WTC11 (cell line): ENCODE measurements around the gene CNTN1. TPM values are rescaled to one million over a fixed set of nuclear protein-coding genes. Genes with fewer than 3 reads are reported as not detected.

ENCODE experiments used
- ATAC-seq: fragments of 200-7000 bp; cut with Tn5 transposase; 2 replicates; pipeline ENCODE4 v1.10.0; 2021; ENCODE audit warnings: mild to moderate bottlenecking, moderate library complexity
- CTCF ChIA-PET: fragments of 300-600 bp; sonication (Branson Sonifier 250); formaldehyde crosslinking; loops from one replicate; lab custom pipeline; 2021; ENCODE audit warnings: antibody characterized with exemption; lab: Charles Lee
- POLR2A ChIA-PET: fragments of 350-600 bp; sonication (Branson Sonifier 250); formaldehyde crosslinking; loops from one replicate; lab custom pipeline; 2021; ENCODE audit warnings: antibody characterized with exemption; lab: Charles Lee
- DNase-seq: peaks from one replicate; pipeline ENCODE4 v3.0.0; 2021; ENCODE audit warnings: low spot score
- H3K27ac Mint-ChIP-seq: 2 replicates; pipeline ENCODE4 v1.8.0; 2021; ENCODE audit warnings: mixed read lengths
- H3K27me3 Mint-ChIP-seq: 2 replicates; pipeline ENCODE4 v1.8.0; 2021; ENCODE audit warnings: low read depth, mild to moderate bottlenecking, moderate library complexity, mixed read lengths
- H3K36me3 Mint-ChIP-seq: 2 replicates; pipeline ENCODE4 v1.8.0; 2021; ENCODE audit warnings: mixed read lengths
- H3K4me1 Mint-ChIP-seq: 2 replicates; pipeline ENCODE4 v1.8.0; 2022; ENCODE audit warnings: mixed read lengths
- H3K4me3 Mint-ChIP-seq: 2 replicates; pipeline ENCODE4 v1.8.0; 2021; ENCODE audit warnings: mild to moderate bottlenecking, moderate library complexity, mixed read lengths
- H3K9me3 Mint-ChIP-seq: 2 replicates; pipeline ENCODE4 v1.8.0; 2021; ENCODE audit warnings: mixed read lengths
- CBFB ChIP-seq: sonication (generic); formaldehyde crosslinking; IDR thresholded peaks from 2 replicates; pipeline ENCODE4 v1.8.1; 2022; ENCODE audit warnings: mild to moderate bottlenecking, low read depth, missing genetic modification reagents
- ELF4 ChIP-seq: sonication (generic); formaldehyde crosslinking; IDR thresholded peaks from 2 replicates; pipeline ENCODE4 v1.8.1; 2022; ENCODE audit warnings: low read depth, mild to moderate bottlenecking, moderate library complexity, missing genetic modification reagents
- FOXP1 ChIP-seq: sonication (generic); formaldehyde crosslinking; IDR thresholded peaks from 2 replicates; pipeline ENCODE4 v1.8.0; 2022; ENCODE audit warnings: missing genetic modification reagents, mild to moderate bottlenecking, moderate library complexity, borderline replicate concordance
- HMGA2 ChIP-seq: fragments of 250-450 bp; sonication (Bioruptor Pico); IDR thresholded peaks from 2 replicates; pipeline ENCODE4 v1.4.0; 2021; ENCODE audit warnings: mild to moderate bottlenecking, moderate library complexity
- JAZF1 ChIP-seq: fragments of 250-450 bp; sonication (Bioruptor Pico); IDR thresholded peaks from 2 replicates; pipeline ENCODE4 v1.9.0; 2021; ENCODE audit warnings: moderate library complexity, mild to moderate bottlenecking, inconsistent platforms
- JUN ChIP-seq: sonication (generic); formaldehyde crosslinking; IDR thresholded peaks from 2 replicates; pipeline ENCODE4 v1.8.0; 2023; ENCODE audit warnings: mild to moderate bottlenecking, missing genetic modification reagents
- NR2C2 ChIP-seq: sonication (generic); formaldehyde crosslinking; IDR thresholded peaks from 2 replicates; pipeline ENCODE4 v1.8.0; 2022; ENCODE audit warnings: mild to moderate bottlenecking, missing genetic modification reagents
- NR3C1 ChIP-seq: sonication (generic); formaldehyde crosslinking; conservative IDR thresholded peaks from 2 replicates; pipeline ENCODE4 v1.8.1; 2023; ENCODE audit warnings: low read depth, mild to moderate bottlenecking, missing genetic modification reagents
- SMAD4 ChIP-seq: sonication (generic); formaldehyde crosslinking; IDR thresholded peaks from 2 replicates; pipeline ENCODE4 v1.8.0; 2022; ENCODE audit warnings: mild to moderate bottlenecking, missing genetic modification reagents
- TEAD1 ChIP-seq: sonication (generic); formaldehyde crosslinking; IDR thresholded peaks from 2 replicates; pipeline ENCODE4 v1.8.0; 2022; ENCODE audit warnings: mild to moderate bottlenecking, missing genetic modification reagents
- ZNF317 ChIP-seq: sonication (generic); formaldehyde crosslinking; IDR thresholded peaks from 2 replicates; pipeline ENCODE4 v1.8.1; 2023; ENCODE audit warnings: low read depth, mild to moderate bottlenecking, moderate library complexity, missing genetic modification reagents, borderline replicate concordance
- ZNF512 ChIP-seq: sonication (generic); formaldehyde crosslinking; IDR thresholded peaks from 2 replicates; pipeline ENCODE4 v1.8.1; 2022; ENCODE audit warnings: missing genetic modification reagents, borderline replicate concordance
- ZNF671 ChIP-seq: fragments of 250-450 bp; sonication (Bioruptor Pico); IDR thresholded peaks from 2 replicates; pipeline ENCODE4 v1.8.0; 2021; ENCODE audit warnings: mild to moderate bottlenecking
- total RNA-seq: library from RNA; stranded (reverse); gene quantifications from 3 replicates; pipeline ENCODE4 v1.2.3, GENCODE V29; 2021
- TF ChIP-seq, protein P1 (sequence below): fragments of 250-450 bp; sonication (Bioruptor Pico); IDR thresholded peaks from 2 replicates; pipeline ENCODE4 v1.9.0; 2021; ENCODE audit warnings: mild to moderate bottlenecking, borderline replicate concordance
- TF ChIP-seq, protein P2 (sequence below): sonication (generic); formaldehyde crosslinking; IDR thresholded peaks from 2 replicates; pipeline ENCODE4 v1.8.0; 2022; ENCODE audit warnings: mild to moderate bottlenecking, missing genetic modification reagents
- TF ChIP-seq, protein P3 (sequence below): fragments of 250-450 bp; sonication (Bioruptor Pico); IDR thresholded peaks from 2 replicates; pipeline ENCODE4 v1.9.0; 2021; ENCODE audit warnings: mild to moderate bottlenecking
- TF ChIP-seq, protein P4 (sequence below): sonication (generic); formaldehyde crosslinking; IDR thresholded peaks from 2 replicates; pipeline ENCODE4 v1.8.1; 2023; ENCODE audit warnings: mild to moderate bottlenecking, missing genetic modification reagents, borderline replicate concordance
- TF ChIP-seq, protein P5 (sequence below): sonication (generic); formaldehyde crosslinking; IDR thresholded peaks from 2 replicates; pipeline ENCODE4 v1.8.1; 2023; ENCODE audit warnings: mild to moderate bottlenecking, missing genetic modification reagents

The CNTN1 gene
- total RNA-seq, 1 experiment from 2014 or later = 16.9 TPM

- ChIA-PET POLR2A (no interaction called here), CTCF (no interaction called here)
- Mint-ChIP-seq H3K36me3 (no peaks in the 10 kb centered on the region), H3K4me1 (0 out of 2 replicates have a peak, but pooled peaks cover 5% of the 10 kb centered on the region), H3K4me3 (no peak overlapping the region), H3K27me3 (no peaks in the 10 kb centered on the region; the same call in 1 of the 2 replicates), H3K9me3 (no peaks in the 10 kb centered on the region), H3K27ac (no peak overlapping the region)
- TF ChIP-seq ZNF317 (CRISPR knock-in tag) (no peak), NR3C1 (CRISPR knock-in tag) (no peak)
- TF ChIP-seq, protein P1, sequence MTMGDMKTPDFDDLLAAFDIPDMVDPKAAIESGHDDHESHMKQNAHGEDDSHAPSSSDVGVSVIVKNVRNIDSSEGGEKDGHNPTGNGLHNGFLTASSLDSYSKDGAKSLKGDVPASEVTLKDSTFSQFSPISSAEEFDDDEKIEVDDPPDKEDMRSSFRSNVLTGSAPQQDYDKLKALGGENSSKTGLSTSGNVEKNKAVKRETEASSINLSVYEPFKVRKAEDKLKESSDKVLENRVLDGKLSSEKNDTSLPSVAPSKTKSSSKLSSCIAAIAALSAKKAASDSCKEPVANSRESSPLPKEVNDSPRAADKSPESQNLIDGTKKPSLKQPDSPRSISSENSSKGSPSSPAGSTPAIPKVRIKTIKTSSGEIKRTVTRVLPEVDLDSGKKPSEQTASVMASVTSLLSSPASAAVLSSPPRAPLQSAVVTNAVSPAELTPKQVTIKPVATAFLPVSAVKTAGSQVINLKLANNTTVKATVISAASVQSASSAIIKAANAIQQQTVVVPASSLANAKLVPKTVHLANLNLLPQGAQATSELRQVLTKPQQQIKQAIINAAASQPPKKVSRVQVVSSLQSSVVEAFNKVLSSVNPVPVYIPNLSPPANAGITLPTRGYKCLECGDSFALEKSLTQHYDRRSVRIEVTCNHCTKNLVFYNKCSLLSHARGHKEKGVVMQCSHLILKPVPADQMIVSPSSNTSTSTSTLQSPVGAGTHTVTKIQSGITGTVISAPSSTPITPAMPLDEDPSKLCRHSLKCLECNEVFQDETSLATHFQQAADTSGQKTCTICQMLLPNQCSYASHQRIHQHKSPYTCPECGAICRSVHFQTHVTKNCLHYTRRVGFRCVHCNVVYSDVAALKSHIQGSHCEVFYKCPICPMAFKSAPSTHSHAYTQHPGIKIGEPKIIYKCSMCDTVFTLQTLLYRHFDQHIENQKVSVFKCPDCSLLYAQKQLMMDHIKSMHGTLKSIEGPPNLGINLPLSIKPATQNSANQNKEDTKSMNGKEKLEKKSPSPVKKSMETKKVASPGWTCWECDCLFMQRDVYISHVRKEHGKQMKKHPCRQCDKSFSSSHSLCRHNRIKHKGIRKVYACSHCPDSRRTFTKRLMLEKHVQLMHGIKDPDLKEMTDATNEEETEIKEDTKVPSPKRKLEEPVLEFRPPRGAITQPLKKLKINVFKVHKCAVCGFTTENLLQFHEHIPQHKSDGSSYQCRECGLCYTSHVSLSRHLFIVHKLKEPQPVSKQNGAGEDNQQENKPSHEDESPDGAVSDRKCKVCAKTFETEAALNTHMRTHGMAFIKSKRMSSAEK (CRISPR knock-in tag) = no peak
- TF ChIP-seq, protein P2, sequence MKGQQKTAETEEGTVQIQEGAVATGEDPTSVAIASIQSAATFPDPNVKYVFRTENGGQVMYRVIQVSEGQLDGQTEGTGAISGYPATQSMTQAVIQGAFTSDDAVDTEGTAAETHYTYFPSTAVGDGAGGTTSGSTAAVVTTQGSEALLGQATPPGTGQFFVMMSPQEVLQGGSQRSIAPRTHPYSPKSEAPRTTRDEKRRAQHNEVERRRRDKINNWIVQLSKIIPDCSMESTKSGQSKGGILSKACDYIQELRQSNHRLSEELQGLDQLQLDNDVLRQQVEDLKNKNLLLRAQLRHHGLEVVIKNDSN (CRISPR knock-in tag) = no peak
- TF ChIP-seq, protein P3, sequence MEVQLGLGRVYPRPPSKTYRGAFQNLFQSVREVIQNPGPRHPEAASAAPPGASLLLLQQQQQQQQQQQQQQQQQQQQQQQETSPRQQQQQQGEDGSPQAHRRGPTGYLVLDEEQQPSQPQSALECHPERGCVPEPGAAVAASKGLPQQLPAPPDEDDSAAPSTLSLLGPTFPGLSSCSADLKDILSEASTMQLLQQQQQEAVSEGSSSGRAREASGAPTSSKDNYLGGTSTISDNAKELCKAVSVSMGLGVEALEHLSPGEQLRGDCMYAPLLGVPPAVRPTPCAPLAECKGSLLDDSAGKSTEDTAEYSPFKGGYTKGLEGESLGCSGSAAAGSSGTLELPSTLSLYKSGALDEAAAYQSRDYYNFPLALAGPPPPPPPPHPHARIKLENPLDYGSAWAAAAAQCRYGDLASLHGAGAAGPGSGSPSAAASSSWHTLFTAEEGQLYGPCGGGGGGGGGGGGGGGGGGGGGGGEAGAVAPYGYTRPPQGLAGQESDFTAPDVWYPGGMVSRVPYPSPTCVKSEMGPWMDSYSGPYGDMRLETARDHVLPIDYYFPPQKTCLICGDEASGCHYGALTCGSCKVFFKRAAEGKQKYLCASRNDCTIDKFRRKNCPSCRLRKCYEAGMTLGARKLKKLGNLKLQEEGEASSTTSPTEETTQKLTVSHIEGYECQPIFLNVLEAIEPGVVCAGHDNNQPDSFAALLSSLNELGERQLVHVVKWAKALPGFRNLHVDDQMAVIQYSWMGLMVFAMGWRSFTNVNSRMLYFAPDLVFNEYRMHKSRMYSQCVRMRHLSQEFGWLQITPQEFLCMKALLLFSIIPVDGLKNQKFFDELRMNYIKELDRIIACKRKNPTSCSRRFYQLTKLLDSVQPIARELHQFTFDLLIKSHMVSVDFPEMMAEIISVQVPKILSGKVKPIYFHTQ = no peak
- DNase-seq (no peak), ATAC-seq (no peak)
Measured at GRCh38 chr12:40684986-40685385, 7.3 kb upstream of the CNTN1 start.

GRCh38 chr12:40688085-40688725 is 4.0 kb upstream of the CNTN1 start:
- H3K9me3 Mint-ChIP-seq = no peaks in the 10 kb centered on the region
- peaks cover 2% of the 10 kb centered on the region; the same call in 1 of the 2 replicates for H3K27me3 Mint-ChIP-seq
- H3K4me3 Mint-ChIP-seq = no peak overlapping the region
- H3K4me1 Mint-ChIP-seq = peaks cover 9% of the 10 kb centered on the region
- ChIA-PET CTCF (interaction anchor here (1.2 kb wide), 1 partner anchor 57 kb away, joined by 3 read pairs; no protein-coding TSS in a partner anchor), POLR2A (no interaction called here)
- no peak for ATAC-seq
- no peak overlapping the region for H3K27ac Mint-ChIP-seq
- DNase-seq = no peak
- H3K36me3 Mint-ChIP-seq = no peaks in the 10 kb centered on the region
- no peak for TF ChIP-seq SMAD4 (CRISPR knock-in tag)
- no peak for TF ChIP-seq HMGA2 (CRISPR knock-in tag)
- TF ChIP-seq ELF4 (CRISPR knock-in tag) = no peak
- TF ChIP-seq, protein P4, sequence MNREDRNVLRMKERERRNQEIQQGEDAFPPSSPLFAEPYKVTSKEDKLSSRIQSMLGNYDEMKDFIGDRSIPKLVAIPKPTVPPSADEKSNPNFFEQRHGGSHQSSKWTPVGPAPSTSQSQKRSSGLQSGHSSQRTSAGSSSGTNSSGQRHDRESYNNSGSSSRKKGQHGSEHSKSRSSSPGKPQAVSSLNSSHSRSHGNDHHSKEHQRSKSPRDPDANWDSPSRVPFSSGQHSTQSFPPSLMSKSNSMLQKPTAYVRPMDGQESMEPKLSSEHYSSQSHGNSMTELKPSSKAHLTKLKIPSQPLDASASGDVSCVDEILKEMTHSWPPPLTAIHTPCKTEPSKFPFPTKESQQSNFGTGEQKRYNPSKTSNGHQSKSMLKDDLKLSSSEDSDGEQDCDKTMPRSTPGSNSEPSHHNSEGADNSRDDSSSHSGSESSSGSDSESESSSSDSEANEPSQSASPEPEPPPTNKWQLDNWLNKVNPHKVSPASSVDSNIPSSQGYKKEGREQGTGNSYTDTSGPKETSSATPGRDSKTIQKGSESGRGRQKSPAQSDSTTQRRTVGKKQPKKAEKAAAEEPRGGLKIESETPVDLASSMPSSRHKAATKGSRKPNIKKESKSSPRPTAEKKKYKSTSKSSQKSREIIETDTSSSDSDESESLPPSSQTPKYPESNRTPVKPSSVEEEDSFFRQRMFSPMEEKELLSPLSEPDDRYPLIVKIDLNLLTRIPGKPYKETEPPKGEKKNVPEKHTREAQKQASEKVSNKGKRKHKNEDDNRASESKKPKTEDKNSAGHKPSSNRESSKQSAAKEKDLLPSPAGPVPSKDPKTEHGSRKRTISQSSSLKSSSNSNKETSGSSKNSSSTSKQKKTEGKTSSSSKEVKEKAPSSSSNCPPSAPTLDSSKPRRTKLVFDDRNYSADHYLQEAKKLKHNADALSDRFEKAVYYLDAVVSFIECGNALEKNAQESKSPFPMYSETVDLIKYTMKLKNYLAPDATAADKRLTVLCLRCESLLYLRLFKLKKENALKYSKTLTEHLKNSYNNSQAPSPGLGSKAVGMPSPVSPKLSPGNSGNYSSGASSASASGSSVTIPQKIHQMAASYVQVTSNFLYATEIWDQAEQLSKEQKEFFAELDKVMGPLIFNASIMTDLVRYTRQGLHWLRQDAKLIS (CRISPR knock-in tag) = no peak
- TF ChIP-seq NR3C1 (CRISPR knock-in tag) = no peak
- no peak for TF ChIP-seq JAZF1 (CRISPR knock-in tag)
- no peak for TF ChIP-seq ZNF671 (CRISPR knock-in tag)
- no peak for TF ChIP-seq NR2C2 (CRISPR knock-in tag)
- TF ChIP-seq, protein P5, sequence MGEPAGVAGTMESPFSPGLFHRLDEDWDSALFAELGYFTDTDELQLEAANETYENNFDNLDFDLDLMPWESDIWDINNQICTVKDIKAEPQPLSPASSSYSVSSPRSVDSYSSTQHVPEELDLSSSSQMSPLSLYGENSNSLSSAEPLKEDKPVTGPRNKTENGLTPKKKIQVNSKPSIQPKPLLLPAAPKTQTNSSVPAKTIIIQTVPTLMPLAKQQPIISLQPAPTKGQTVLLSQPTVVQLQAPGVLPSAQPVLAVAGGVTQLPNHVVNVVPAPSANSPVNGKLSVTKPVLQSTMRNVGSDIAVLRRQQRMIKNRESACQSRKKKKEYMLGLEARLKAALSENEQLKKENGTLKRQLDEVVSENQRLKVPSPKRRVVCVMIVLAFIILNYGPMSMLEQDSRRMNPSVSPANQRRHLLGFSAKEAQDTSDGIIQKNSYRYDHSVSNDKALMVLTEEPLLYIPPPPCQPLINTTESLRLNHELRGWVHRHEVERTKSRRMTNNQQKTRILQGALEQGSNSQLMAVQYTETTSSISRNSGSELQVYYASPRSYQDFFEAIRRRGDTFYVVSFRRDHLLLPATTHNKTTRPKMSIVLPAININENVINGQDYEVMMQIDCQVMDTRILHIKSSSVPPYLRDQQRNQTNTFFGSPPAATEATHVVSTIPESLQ (CRISPR knock-in tag) = no peak
- TF ChIP-seq ZNF512 (CRISPR knock-in tag) = no peak
- no peak for TF ChIP-seq TEAD1 (CRISPR knock-in tag)
- TF ChIP-seq FOXP1 (CRISPR knock-in tag) = no peak
- no peak for TF ChIP-seq CBFB (CRISPR knock-in tag)
- no peak for TF ChIP-seq JUN (CRISPR knock-in tag)
